ENCODE results near the gene WNK2. TPM values are rescaled to one million over a fixed set of nuclear protein-coding genes. Genes with fewer than 3 reads are reported as not detected.

The WNK2 gene
- total RNA-seq, 1 donor from 2014 or later, result 6.2 TPM

GRCh38 chr9:93252116-93252780, 68.3 kb downstream of the WNK2 start:
- Histone ChIP-seq H3K27me3 (no peaks in the 10 kb centered on the region), H3K4me2 (no peak overlapping the region), H3K9me3 (ENCODE audit: low read depth) (no peaks in the 10 kb centered on the region), H3K4me1 (no peaks in the 10 kb centered on the region), H3K4me3 (no peak overlapping the region), H3K36me3 (no peaks in the 10 kb centered on the region), H3K79me2 (ENCODE audit: low read depth) (no peaks in the 10 kb centered on the region), H2AFZ (replicated peaks) (no peak overlapping the region), H4K20me1 (ENCODE audit: low read depth) (no peaks in the 10 kb centered on the region), H3F3A (ENCODE audit: low read depth) (no peaks in the 10 kb centered on the region), H3K27ac (no peak overlapping the region), H3K9ac (no peak overlapping the region)
- H3K36me3 Mint-ChIP-seq, result peaks cover 22% of the 10 kb centered on the region
- H3K27ac Mint-ChIP-seq, result peak overlapping the region; percentile 46
- H3K27me3 Mint-ChIP-seq (ENCODE audit: insufficient read depth, low read depth), result peaks cover 4% of the 10 kb centered on the region
- no peaks in the 10 kb centered on the region for H3K9me3 Mint-ChIP-seq
- DNase-seq (ENCODE audit: low spot score), result no peak
- H3K4me1 Mint-ChIP-seq, result peaks cover 16% of the 10 kb centered on the region
- no peak for TF ChIP-seq EZH2phosphoT487 (IDR thresholded peaks at IDR 0.05)
- TF ChIP-seq CTCF (IDR thresholded peaks at IDR 0.05), result no peak
- no peak for TF ChIP-seq EZH2 (IDR thresholded peaks at IDR 0.05)
- no peak overlapping the region for H3K4me3 Mint-ChIP-seq

- H3K9me3 ChIP-seq (ENCODE audit: low read depth), result no peaks in the 10 kb centered on the region
- H2AFZ ChIP-seq (replicated peaks), result no peak overlapping the region
- Mint-ChIP-seq H3K4me1 (peaks cover 16% of the 10 kb centered on the region), H3K27ac (no peak overlapping the region), H3K4me3 (no peak overlapping the region), H3K27me3 (ENCODE audit: insufficient read depth, low read depth) (peaks cover 4% of the 10 kb centered on the region), H3K36me3 (peaks cover 22% of the 10 kb centered on the region), H3K9me3 (no peaks in the 10 kb centered on the region)
- H3K79me2 ChIP-seq (ENCODE audit: low read depth), result no peaks in the 10 kb centered on the region
- DNase-seq (ENCODE audit: low spot score), result no peak
- no peak overlapping the region for H3K4me2 ChIP-seq
- TF ChIP-seq EZH2 (IDR thresholded peaks at IDR 0.05), result no peak
- TF ChIP-seq CTCF (IDR thresholded peaks at IDR 0.05), result no peak
- TF ChIP-seq EZH2phosphoT487 (IDR thresholded peaks at IDR 0.05), result no peak
- H4K20me1 ChIP-seq (ENCODE audit: low read depth), result no peaks in the 10 kb centered on the region
- H3K9ac ChIP-seq, result no peak overlapping the region
- H3F3A ChIP-seq (ENCODE audit: low read depth), result no peaks in the 10 kb centered on the region
- no peaks in the 10 kb centered on the region for H3K36me3 ChIP-seq
- no peaks in the 10 kb centered on the region for H3K27me3 ChIP-seq
- H3K4me3 ChIP-seq, result no peak overlapping the region
- no peaks in the 10 kb centered on the region for H3K4me1 ChIP-seq
- H3K27ac ChIP-seq, result no peak overlapping the region
These were observed 69.0 kb downstream of the WNK2 start for GRCh38 chr9:93252781-93253530.

GRCh38 chr9:93253633-93254032, 69.7 kb downstream of the WNK2 start:
- no peak overlapping the region for H3K4me3 ChIP-seq
- no peak overlapping the region for H3K9ac ChIP-seq
- no peak overlapping the region for H3K27ac Mint-ChIP-seq
- H3K9me3 ChIP-seq (ENCODE audit: low read depth), result no peaks in the 10 kb centered on the region
- H3F3A ChIP-seq (ENCODE audit: low read depth), result no peaks in the 10 kb centered on the region
- H2AFZ ChIP-seq (replicated peaks), result no peak overlapping the region
- H3K27me3 ChIP-seq, result no peaks in the 10 kb centered on the region
- no peak overlapping the region for H3K4me3 Mint-ChIP-seq
- H3K27me3 Mint-ChIP-seq (ENCODE audit: insufficient read depth, low read depth), result peaks cover 2% of the 10 kb centered on the region
- peaks cover 10% of the 10 kb centered on the region for H3K4me1 Mint-ChIP-seq
- no peaks in the 10 kb centered on the region for H4K20me1 ChIP-seq (ENCODE audit: low read depth)
- DNase-seq (ENCODE audit: low spot score), result no peak
- no peak overlapping the region for H3K27ac ChIP-seq
- peaks cover 18% of the 10 kb centered on the region for H3K36me3 Mint-ChIP-seq
- no peaks in the 10 kb centered on the region for H3K4me1 ChIP-seq
- H3K4me2 ChIP-seq, result no peak overlapping the region
- H3K36me3 ChIP-seq, result no peaks in the 10 kb centered on the region
- TF ChIP-seq CTCF (IDR thresholded peaks at IDR 0.05), result no peak
- TF ChIP-seq EZH2phosphoT487 (IDR thresholded peaks at IDR 0.05), result no peak
- TF ChIP-seq EZH2 (IDR thresholded peaks at IDR 0.05), result no peak
- H3K79me2 ChIP-seq (ENCODE audit: low read depth), result no peaks in the 10 kb centered on the region
- H3K9me3 Mint-ChIP-seq, result no peaks in the 10 kb centered on the region

Measured in neural progenitor cell (in vitro differentiated cells).